ENCODE measurements around the gene DCAF16. TPM values are rescaled to one million over a fixed set of nuclear protein-coding genes. Genes with fewer than 3 reads are reported as not detected.

Gene DCAF16
- 3.9 to 10.3 TPM (median 7.2 TPM) in 5 replicates for total RNA-seq (2022; extraction: Qiagen RNA extraction; ENCODE audit: low read depth)

GRCh38 chr4:17810260-17811077 is at the start of gene DCAF16, which contains the start of gene NCAPG:
DCAF16 (minus strand) TSS chr4:17810757; CDS start chr4:17804141, 6,616 bp downstream.
NCAPG (plus strand) TSS chr4:17810979; CDS start chr4:17811078, 99 bp downstream.

GRCh38 chr4:17781300-17782287 is 29.0 kb downstream of the DCAF16 start, which contains the start of gene FAM184B:
FAM184B (minus strand) TSS chr4:17781621; CDS start chr4:17781299, 322 bp downstream.

Other genes starting within 250 kb of the DCAF16 start
- gene LAP3, start 233.6 kb downstream of the DCAF16 start, total RNA-seq (2022; extraction: Qiagen RNA extraction; ENCODE audit: low read depth), result 33.8 to 47.4 TPM (median 36.0 TPM) in 5 replicates
- 26.0 to 47.7 TPM (median 29.1 TPM) in 5 replicates for gene MED28, start 196.1 kb downstream of the DCAF16 start, total RNA-seq (2022; extraction: Qiagen RNA extraction; ENCODE audit: low read depth)
- 0.03 to 0.05 TPM (median 0.03 TPM) in 4 of 5 replicates, not detected in the other for gene FAM184B, start 29.1 kb downstream of the DCAF16 start, total RNA-seq (2022; extraction: Qiagen RNA extraction; ENCODE audit: low read depth)
- gene NCAPG, start 222 bp upstream of the DCAF16 start, total RNA-seq (2022; extraction: Qiagen RNA extraction; ENCODE audit: low read depth), result 12.6 to 29.4 TPM (median 26.2 TPM) in 5 replicates
- 3.4 to 5.5 TPM (median 4.9 TPM) in 5 replicates for gene LCORL, start 211.0 kb upstream of the DCAF16 start, total RNA-seq (2022; extraction: Qiagen RNA extraction; ENCODE audit: low read depth)